ENCODE results near the gene BCL11A.

BCL11A gene

DNA sequence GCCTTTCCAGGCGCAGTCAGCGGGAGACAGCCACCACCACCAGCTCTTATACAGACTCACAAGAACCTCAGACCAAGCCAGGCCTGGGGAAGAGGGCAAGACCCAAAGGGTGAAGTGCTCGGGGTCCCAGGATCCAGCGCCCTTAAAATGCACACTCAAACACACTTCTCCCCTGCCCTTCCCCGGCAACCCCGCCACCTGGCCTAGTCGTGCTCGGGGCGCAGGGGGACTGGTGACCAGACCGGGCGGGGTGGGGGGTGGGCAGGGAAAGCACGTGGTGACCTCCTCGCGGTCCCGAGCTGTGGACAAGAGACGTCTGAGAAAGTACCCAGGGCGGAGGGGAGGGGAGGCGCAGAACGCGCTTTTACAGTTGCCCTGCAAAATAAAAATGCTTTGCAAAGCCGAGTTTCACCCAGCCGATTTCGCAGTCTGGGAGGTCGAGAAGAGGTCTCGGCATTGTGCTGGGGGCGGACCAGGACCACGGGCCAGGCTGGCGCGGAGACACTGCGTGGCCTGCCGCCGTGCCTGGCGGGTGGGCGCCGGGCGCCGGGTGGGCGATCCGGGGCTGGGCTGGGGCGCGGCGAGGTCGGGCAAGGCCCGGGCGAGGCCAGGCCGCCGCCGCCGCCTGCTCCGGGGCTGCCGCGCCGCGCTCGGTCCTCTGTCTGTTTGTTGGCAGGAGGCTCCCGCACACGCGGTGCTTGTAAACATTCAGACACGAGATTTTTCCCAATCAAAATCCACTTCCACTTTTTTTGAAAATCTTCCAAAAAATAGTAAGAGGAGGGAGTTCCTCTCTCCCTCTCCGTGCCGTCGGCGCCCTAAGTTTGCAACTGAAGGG, 2.0 kb downstream of the BCL11A start:
- Histone ChIP-seq H3K4me3 (ENCODE audit: low read length) (peak overlapping the region; percentile 85), H3K27ac (ENCODE audit: low read depth, low read length) (peak overlapping the region; percentile 98; the same call in 1 of the 2 replicates), H3K4me1 (ENCODE audit: insufficient read depth, low read length) (peaks cover 24% of the 10 kb centered on the region), H3K27me3 (ENCODE audit: insufficient read depth, low read length) (peaks cover 33% of the 10 kb centered on the region), H3K9me3 (ENCODE audit: insufficient read depth, low read depth, low read length) (no peaks in the 10 kb centered on the region), H3K9ac (ENCODE audit: low read depth, low read length) (peak overlapping the region; percentile 67), H3K36me3 (ENCODE audit: insufficient read depth, low read length) (peaks cover 2% of the 10 kb centered on the region; the same call in 1 of the 2 replicates)
- under 1% methylated on average over 63 of the region's 63 CpGs for WGBS

DNA sequence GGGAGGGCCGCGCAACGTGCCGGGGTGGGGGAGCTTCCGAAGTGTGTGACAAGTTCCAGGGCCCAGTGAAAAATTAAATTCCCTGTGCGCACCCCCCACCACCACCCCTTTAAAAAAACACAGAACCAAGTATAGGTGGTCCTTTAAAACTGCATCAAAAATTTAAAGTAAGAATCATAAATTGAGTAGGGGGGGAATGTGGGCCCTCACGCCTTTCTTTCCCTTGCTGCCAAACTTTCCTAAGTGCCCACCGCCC, 2.5 kb downstream of the BCL11A start:
- H3K4me3 ChIP-seq (ENCODE audit: low read length): peak overlapping the region; percentile 85
- H3K27ac ChIP-seq (ENCODE audit: low read depth, low read length): peak overlapping the region; percentile 98; the same call in 1 of the 2 replicates
- H3K4me1 ChIP-seq (ENCODE audit: insufficient read depth, low read length): peaks cover 19% of the 10 kb centered on the region
- 2% methylated on average over 7 of the region's 8 CpGs for whole genome bisulfite sequencing
- peaks cover 8% of the 10 kb centered on the region for H3K36me3 ChIP-seq (ENCODE audit: insufficient read depth, low read length)
- peaks cover 28% of the 10 kb centered on the region for H3K27me3 ChIP-seq (ENCODE audit: insufficient read depth, low read length)
- H3K9ac ChIP-seq (ENCODE audit: low read depth, low read length): peak overlapping the region; percentile 67
- H3K9me3 ChIP-seq (ENCODE audit: insufficient read depth, low read depth, low read length): no peaks in the 10 kb centered on the region

DNA sequence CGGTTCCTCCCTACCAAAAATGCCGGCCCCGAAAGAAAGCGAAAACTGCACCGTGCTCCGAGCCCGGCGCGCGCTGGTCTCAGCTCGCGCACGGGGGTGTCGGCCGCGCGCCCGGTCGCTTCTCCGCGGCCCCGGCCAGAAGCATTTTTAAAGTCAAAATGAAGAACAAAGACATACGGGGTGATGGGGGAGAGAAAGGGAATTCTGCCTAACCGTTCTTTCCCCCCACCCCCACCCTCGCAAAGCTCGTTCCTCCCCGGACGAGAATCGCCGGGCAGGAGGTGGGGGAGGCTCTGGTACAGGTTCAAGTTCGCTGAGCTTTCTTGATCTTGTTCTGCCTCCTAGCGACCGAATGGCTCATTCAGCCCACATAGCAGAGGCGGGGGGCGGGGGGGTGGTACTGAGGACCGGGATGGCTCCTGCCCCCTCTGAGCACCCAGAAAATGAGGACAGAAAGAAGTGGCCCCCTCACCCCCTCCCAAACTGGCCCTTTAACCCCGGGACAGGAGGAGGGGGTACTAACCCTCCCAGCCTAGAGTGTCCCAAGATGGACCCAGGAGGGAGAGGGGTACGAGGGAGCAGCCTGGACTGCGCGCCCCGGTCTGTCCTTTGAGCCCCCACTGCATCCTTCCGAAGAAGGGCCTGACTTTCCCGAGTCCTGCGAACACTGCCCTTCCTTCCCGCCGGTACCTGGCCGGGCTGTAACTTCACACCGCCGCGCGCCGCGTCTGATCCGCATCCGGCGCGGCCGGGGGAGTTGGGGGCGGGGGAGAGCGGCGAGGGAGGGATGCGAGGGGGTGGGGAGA, 3.1 kb downstream of the BCL11A start:
- Histone ChIP-seq H3K4me3 (ENCODE audit: low read length) (peak overlapping the region; percentile 85), H3K27me3 (ENCODE audit: insufficient read depth, low read length) (peaks cover 25% of the 10 kb centered on the region), H3K9me3 (ENCODE audit: insufficient read depth, low read depth, low read length) (no peaks in the 10 kb centered on the region), H3K36me3 (ENCODE audit: insufficient read depth, low read length) (peaks cover 13% of the 10 kb centered on the region), H3K9ac (ENCODE audit: low read depth, low read length) (peak overlapping the region; percentile 91), H3K27ac (ENCODE audit: low read depth, low read length) (peak overlapping the region; percentile 98), H3K4me1 (ENCODE audit: insufficient read depth, low read length) (peaks cover 19% of the 10 kb centered on the region)
- WGBS: under 1% methylated on average over 54 of the region's 62 CpGs

DNA sequence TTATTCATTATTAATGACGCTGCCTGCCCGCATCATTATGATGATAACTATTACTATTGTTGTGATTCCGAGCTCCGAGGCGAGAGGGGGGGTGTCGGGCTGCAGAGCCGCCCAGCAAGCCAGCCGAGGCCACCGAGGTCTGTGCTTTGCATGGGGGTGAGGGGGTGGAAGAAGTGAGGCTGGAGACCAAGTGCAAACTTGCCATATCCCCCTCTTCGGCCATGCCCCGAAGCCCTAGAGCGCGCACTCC, 3.6 kb downstream of the BCL11A start:
- Histone ChIP-seq H3K36me3 (ENCODE audit: insufficient read depth, low read length) (peaks cover 18% of the 10 kb centered on the region), H3K4me1 (ENCODE audit: insufficient read depth, low read length) (peaks cover 24% of the 10 kb centered on the region), H3K9ac (ENCODE audit: low read depth, low read length) (peak overlapping the region; percentile 91), H3K9me3 (ENCODE audit: insufficient read depth, low read depth, low read length) (no peaks in the 10 kb centered on the region), H3K27me3 (ENCODE audit: insufficient read depth, low read length) (peaks cover 20% of the 10 kb centered on the region), H3K27ac (ENCODE audit: low read depth, low read length) (peak overlapping the region; percentile 98), H3K4me3 (ENCODE audit: low read length) (peak overlapping the region; percentile 85)
- WGBS: 0% methylated on average over 13 of the region's 13 CpGs

DNA sequence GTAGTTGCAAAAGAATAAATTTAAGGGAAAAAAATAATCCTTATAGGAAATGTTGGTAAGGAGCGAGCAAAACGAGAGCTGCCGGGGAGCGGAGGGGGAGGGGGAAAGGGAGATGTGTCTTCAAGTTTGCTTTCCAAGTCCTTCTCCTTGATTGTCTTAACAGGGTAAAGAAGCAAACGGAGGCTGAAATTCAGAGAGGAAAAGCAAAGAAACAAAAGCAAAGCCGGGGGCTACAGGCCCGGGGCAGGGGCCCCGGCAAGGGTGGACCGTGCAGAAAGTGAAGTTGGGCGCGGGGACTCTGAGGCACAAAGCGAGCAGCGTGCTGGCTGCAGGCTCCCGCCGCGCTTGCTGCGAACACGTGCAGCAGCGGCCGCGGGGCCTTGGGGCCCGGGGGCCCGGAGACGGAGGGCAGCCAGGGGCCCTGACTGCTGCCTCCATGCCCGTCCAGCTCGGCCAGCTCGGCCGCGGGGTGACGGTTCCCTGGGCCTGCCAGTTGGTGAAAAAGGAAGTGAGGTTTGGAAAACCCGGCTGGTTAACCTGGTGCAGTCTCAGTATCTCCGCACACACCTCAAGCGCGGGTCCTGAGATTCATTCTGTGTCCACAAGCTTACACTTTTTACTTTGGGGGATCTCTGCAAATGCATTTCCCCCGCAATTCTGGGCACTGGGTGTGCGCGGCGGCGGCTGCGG, 4.1 kb downstream of the BCL11A start:
- H3K27ac ChIP-seq (ENCODE audit: low read depth, low read length): peak overlapping the region; percentile 98
- peaks cover 23% of the 10 kb centered on the region for H3K36me3 ChIP-seq (ENCODE audit: insufficient read depth, low read length)
- H3K9me3 ChIP-seq (ENCODE audit: insufficient read depth, low read depth, low read length): no peaks in the 10 kb centered on the region
- peaks cover 28% of the 10 kb centered on the region for H3K4me1 ChIP-seq (ENCODE audit: insufficient read depth, low read length)
- peak overlapping the region; percentile 91 for H3K9ac ChIP-seq (ENCODE audit: low read depth, low read length)
- under 1% methylated on average over 40 of the region's 40 CpGs for WGBS
- H3K27me3 ChIP-seq (ENCODE audit: insufficient read depth, low read length): peaks cover 16% of the 10 kb centered on the region; the same call in 1 of the 2 replicates
- H3K4me3 ChIP-seq (ENCODE audit: low read length): peak overlapping the region; percentile 85

DNA sequence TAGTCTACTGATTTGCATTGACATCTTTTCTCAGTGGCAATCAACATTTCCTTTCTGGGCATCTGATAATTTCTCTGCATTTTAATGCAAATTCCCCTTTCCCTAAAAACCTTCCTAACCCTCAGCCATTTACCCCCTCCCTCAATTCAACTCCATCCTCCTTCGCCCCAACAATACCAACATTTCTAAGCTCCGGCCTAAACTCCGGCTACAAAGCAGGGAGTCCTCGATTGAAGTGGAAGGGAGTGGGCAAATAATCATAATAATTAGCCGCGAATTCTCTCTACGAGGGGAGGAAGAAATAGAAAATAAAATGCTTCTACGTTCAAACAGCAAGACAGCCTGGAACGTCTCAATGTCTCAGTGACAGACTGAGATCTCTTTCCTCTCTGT, 4.6 kb downstream of the BCL11A start:
- peaks cover 16% of the 10 kb centered on the region; the same call in 1 of the 2 replicates for H3K27me3 ChIP-seq (ENCODE audit: insufficient read depth, low read length)
- 2% methylated on average over 8 of the region's 9 CpGs for WGBS
- H3K4me3 ChIP-seq (ENCODE audit: low read length): peak overlapping the region; percentile 85
- peak overlapping the region; percentile 98 for H3K27ac ChIP-seq (ENCODE audit: low read depth, low read length)
- no peaks in the 10 kb centered on the region for H3K9me3 ChIP-seq (ENCODE audit: insufficient read depth, low read depth, low read length)
- H3K9ac ChIP-seq (ENCODE audit: low read depth, low read length): peak overlapping the region; percentile 91
- H3K36me3 ChIP-seq (ENCODE audit: insufficient read depth, low read length): peaks cover 28% of the 10 kb centered on the region
- peaks cover 34% of the 10 kb centered on the region for H3K4me1 ChIP-seq (ENCODE audit: insufficient read depth, low read length)

DNA sequence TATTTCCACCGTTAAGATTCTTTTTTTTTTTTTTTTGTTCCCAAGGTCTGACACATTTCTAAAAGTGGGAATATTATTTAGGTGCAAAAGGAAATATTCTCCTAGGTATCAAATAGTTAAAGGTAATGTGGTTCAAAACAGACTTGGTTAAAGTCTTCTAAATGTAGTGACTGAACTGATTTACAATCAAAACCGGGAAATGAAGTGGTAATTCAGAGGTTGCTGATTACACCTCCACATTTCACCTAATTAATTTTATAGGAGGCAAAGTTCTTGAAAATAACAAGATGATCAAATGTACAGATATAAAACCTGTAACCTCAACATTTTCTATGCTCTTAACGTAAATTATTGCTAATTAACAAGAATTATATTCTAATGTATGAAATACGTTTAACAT, 5.1 kb downstream of the BCL11A start:
- no peaks in the 10 kb centered on the region for H3K9me3 ChIP-seq (ENCODE audit: insufficient read depth, low read depth, low read length)
- H3K4me3 ChIP-seq (ENCODE audit: low read length): peak overlapping the region; percentile 85
- WGBS: 40% methylated on average over 2 of the region's 4 CpGs
- peaks cover 33% of the 10 kb centered on the region for H3K36me3 ChIP-seq (ENCODE audit: insufficient read depth, low read length)
- peaks cover 38% of the 10 kb centered on the region for H3K4me1 ChIP-seq (ENCODE audit: insufficient read depth, low read length)
- H3K27me3 ChIP-seq (ENCODE audit: insufficient read depth, low read length): peaks cover 16% of the 10 kb centered on the region; the same call in 1 of the 2 replicates
- peak overlapping the region; percentile 91; the same call in 1 of the 2 replicates for H3K9ac ChIP-seq (ENCODE audit: low read depth, low read length)
- H3K27ac ChIP-seq (ENCODE audit: low read depth, low read length): peak overlapping the region; percentile 98; the same call in 1 of the 2 replicates

DNA sequence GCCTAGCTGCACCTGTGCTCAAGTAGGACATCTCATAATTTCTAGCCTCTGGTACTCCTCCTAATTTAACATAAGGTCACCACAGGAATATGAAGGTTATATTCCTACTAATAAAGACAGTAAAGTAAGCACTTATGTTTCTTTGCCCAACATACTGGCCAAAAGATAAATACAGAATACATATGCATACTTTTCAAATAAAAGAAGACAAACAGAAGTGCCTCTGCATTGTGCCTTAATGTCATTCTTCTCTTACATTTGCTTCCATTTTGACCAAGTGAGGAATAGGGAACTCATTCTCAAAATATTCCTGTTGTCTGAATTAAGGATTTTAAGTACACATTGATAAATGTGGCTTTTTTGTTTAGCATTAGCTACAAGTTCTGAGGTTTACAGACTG, 5.6 kb downstream of the BCL11A start:
- Histone ChIP-seq H3K4me1 (ENCODE audit: insufficient read depth, low read length) (peaks cover 38% of the 10 kb centered on the region), H3K9ac (ENCODE audit: low read depth, low read length) (no peak overlapping the region), H3K4me3 (ENCODE audit: low read length) (peak overlapping the region; percentile 85)

DNA sequence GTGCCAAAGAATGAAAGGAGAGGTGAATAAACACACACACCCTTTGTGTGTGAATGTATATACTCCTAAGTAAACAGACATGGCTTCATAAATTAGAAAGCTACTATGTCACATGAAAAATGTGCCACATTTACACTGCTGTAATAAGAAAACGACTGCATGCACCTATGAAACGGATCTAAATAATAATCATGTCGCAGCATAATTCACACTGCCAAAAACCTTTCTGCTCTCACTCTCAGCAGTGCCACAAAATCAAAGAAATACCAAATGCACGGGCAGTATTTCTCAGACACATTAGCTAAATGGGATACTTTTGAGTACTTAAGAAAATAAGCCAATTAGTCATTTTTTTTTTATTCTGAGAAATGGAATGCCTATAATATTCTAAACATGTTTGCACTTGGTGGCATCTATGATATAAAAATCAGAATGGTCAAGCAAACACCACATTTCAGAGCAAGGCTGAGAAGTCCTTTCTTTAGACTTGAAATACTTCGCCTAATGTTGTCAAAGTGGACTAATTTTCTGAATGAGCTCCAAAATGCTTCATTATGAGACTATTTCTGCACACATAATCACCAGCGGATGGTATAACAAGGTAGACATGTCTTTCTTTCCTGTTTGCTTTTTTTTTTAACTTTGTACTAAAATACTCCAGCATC, 6.6 kb downstream of the BCL11A start:
- WGBS: 94% methylated on average over 6 of the region's 6 CpGs
- Histone ChIP-seq H3K9me3 (ENCODE audit: insufficient read depth, low read depth, low read length) (no peaks in the 10 kb centered on the region), H3K4me1 (ENCODE audit: insufficient read depth, low read length) (peaks cover 38% of the 10 kb centered on the region), H3K9ac (ENCODE audit: low read depth, low read length) (no peak overlapping the region), H3K27ac (ENCODE audit: low read depth, low read length) (no peak overlapping the region), H3K4me3 (ENCODE audit: low read length) (no peak overlapping the region), H3K36me3 (ENCODE audit: insufficient read depth, low read length) (peaks cover 45% of the 10 kb centered on the region), H3K27me3 (ENCODE audit: insufficient read depth, low read length) (peaks cover 5% of the 10 kb centered on the region; the same call in 1 of the 2 replicates)

More for the DNA sequence above, 5.6 kb downstream of the BCL11A start:
- Histone ChIP-seq H3K27ac (ENCODE audit: low read depth, low read length) (no peak overlapping the region), H3K9me3 (ENCODE audit: insufficient read depth, low read depth, low read length) (no peaks in the 10 kb centered on the region), H3K27me3 (ENCODE audit: insufficient read depth, low read length) (peaks cover 14% of the 10 kb centered on the region; the same call in 1 of the 2 replicates), H3K36me3 (ENCODE audit: insufficient read depth, low read length) (peaks cover 38% of the 10 kb centered on the region)

DNA sequence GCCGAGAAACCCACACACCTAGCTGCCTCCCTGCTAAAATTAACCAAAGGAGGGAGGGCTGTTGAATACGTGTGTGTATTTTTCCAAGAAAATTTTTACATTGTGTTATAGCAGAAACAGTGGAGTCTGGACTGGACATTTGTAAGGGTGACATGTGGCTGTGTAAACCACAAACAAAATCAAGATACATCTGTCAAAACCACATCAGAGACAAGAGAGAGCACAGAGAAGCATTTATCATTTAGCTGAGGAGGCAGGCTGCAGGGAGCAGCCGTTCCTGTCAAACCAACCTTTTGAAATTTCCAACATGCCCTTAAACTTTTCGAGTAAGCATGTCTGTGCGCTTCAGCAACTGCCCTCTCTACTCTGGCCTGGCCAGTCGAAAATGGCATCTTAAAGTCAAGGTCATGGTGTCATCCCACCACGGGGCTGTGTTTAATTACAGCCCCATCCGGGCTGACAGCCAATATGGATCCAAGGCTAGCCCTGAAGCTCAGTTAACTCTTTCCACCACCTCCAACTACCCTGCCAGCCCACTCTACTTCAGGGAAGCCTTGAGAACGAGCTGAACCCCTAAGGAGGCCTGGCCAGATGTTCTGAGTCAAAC, 8.4 kb downstream of the BCL11A start:
- 85% methylated on average over 7 of the region's 9 CpGs for WGBS
- H3K9me3 ChIP-seq (ENCODE audit: insufficient read depth, low read depth, low read length): no peaks in the 10 kb centered on the region
- H3K4me1 ChIP-seq (ENCODE audit: insufficient read depth, low read length): peaks cover 48% of the 10 kb centered on the region
- H3K9ac ChIP-seq (ENCODE audit: low read depth, low read length): no peak overlapping the region
- H3K36me3 ChIP-seq (ENCODE audit: insufficient read depth, low read length): peaks cover 55% of the 10 kb centered on the region
- H3K4me3 ChIP-seq (ENCODE audit: low read length): no peak overlapping the region
- peak overlapping the region; percentile 67; the same call in 1 of the 2 replicates for H3K27ac ChIP-seq (ENCODE audit: low read depth, low read length)
- peaks cover 3% of the 10 kb centered on the region; the same call in 1 of the 2 replicates for H3K27me3 ChIP-seq (ENCODE audit: insufficient read depth, low read length)
